Neural cell (in vitro differentiated cells): ENCODE measurements around the gene ORC1.

Experiments used
- CTCF ChIP-seq: fragments of 450-650 bp; IDR thresholded peaks from 2 replicates; pipeline ENCODE4 v1.5.1; 2014; ENCODE audit warnings: antibody characterized with exemption, mild to moderate bottlenecking, moderate library complexity; ENCODE audit not compliant: poor library complexity, severe bottlenecking
- EP300 ChIP-seq: fragments of 450-650 bp; conservative IDR thresholded peaks from 2 replicates; pipeline ENCODE4 v1.6.1; 2014; ENCODE audit warnings: antibody characterized with exemption, mild to moderate bottlenecking, moderate library complexity; ENCODE audit not compliant: poor library complexity, severe bottlenecking
- EZH2 ChIP-seq: fragments of 200-600, 300-800 bp; shearing (Covaris generic), sonication (generic); IDR thresholded peaks from 2 replicates; pipeline ENCODE4 v1.6.1; 2014; ENCODE audit warnings: antibody characterized with exemption, low read length, borderline replicate concordance, mild to moderate bottlenecking; ENCODE audit not compliant: insufficient read depth, poor library complexity, severe bottlenecking
- POLR2AphosphoS5 ChIP-seq: IDR thresholded peaks from 2 replicates; pipeline ENCODE4 v1.6.1; 2012
- SMC3 ChIP-seq: fragments of 450-650 bp; conservative IDR thresholded peaks from 2 replicates; pipeline ENCODE4 v1.6.1; 2014; ENCODE audit warnings: antibody characterized with exemption, mild to moderate bottlenecking, moderate library complexity; ENCODE audit not compliant: poor library complexity
- TF ChIP-seq, protein P1 (sequence below): IDR thresholded peaks from 2 replicates; pipeline ENCODE4 v1.6.1; 2012; ENCODE audit warnings: borderline replicate concordance

DNA sequence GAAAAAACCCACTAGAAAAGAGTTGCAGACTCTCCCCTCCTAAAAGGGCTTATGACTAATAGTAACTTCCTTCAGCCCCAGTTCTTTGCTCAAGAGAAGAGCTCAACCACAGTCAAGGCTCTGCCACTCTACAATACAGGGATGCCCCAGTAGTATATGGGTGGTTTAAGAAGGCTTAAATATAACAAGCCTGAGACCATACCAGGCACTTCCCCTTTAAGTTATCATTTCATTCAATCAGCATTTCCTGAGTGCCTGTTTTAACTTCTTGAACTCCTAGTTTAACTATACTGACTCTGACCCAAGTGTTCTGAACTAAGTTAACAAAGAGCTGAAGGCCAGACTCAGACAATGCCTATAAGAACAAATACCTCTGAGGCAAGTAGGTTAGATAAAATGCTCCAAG, 20.0 kb upstream of the ORC1 start:
- no peak for TF ChIP-seq CTCF
- TF ChIP-seq, protein P1, sequence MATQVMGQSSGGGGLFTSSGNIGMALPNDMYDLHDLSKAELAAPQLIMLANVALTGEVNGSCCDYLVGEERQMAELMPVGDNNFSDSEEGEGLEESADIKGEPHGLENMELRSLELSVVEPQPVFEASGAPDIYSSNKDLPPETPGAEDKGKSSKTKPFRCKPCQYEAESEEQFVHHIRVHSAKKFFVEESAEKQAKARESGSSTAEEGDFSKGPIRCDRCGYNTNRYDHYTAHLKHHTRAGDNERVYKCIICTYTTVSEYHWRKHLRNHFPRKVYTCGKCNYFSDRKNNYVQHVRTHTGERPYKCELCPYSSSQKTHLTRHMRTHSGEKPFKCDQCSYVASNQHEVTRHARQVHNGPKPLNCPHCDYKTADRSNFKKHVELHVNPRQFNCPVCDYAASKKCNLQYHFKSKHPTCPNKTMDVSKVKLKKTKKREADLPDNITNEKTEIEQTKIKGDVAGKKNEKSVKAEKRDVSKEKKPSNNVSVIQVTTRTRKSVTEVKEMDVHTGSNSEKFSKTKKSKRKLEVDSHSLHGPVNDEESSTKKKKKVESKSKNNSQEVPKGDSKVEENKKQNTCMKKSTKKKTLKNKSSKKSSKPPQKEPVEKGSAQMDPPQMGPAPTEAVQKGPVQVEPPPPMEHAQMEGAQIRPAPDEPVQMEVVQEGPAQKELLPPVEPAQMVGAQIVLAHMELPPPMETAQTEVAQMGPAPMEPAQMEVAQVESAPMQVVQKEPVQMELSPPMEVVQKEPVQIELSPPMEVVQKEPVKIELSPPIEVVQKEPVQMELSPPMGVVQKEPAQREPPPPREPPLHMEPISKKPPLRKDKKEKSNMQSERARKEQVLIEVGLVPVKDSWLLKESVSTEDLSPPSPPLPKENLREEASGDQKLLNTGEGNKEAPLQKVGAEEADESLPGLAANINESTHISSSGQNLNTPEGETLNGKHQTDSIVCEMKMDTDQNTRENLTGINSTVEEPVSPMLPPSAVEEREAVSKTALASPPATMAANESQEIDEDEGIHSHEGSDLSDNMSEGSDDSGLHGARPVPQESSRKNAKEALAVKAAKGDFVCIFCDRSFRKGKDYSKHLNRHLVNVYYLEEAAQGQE, result no peak
- no peak for TF ChIP-seq POLR2AphosphoS5
- TF ChIP-seq EP300, result no peak
- no peak for TF ChIP-seq EZH2
- no peak for TF ChIP-seq SMC3
